CD8-positive, alpha-beta memory T cell (primary cell): Measurements from ENCODE around the gene TSHZ2. TPM values are rescaled to one million over a fixed set of nuclear protein-coding genes. Genes with fewer than 3 reads are reported as not detected.
"Not testable (repeated sequence)": the region's sequence is repeated elsewhere in the genome, so short reads cannot be mapped to it uniquely, and the experiment has no call there.

ENCODE experiments used
- CTCF ChIA-PET: fragments of 350-600 bp; sonication (Branson Sonifier 250); formaldehyde crosslinking; loops from one replicate; lab custom pipeline; 2021; ENCODE audit warnings: antibody characterized with exemption; lab: Charles Lee
- POLR2A ChIA-PET: fragments of 350-600 bp; sonication (Branson Sonifier 250); formaldehyde crosslinking; loops from one replicate; lab custom pipeline; 2021; ENCODE audit warnings: antibody characterized with exemption; lab: Charles Lee
- DNase-seq, 5 donors: peaks; one replicate each; pipeline versions ENCODE4 v3.0.0 to v3.0.0-alpha.2; 2020 to 2022; ENCODE audit warnings: mixed read lengths in 1 of 5
- H3K27ac ChIP-seq: one replicate; pipeline ENCODE4 v1.7.0; 2013; ENCODE audit warnings: low read depth, mild to moderate bottlenecking, low read length, moderate library complexity
- H3K27me3 ChIP-seq: 2 replicates; pipeline ENCODE4 v1.7.0; 2013; ENCODE audit warnings: low read length, mild to moderate bottlenecking; ENCODE audit not compliant: insufficient read depth, poor library complexity, severe bottlenecking
- H3K36me3 ChIP-seq: 2 replicates; pipeline ENCODE4 v1.7.0; 2013; ENCODE audit warnings: mild to moderate bottlenecking, low read length, moderate library complexity; ENCODE audit not compliant: insufficient read depth
- H3K4me1 ChIP-seq: 2 replicates; pipeline ENCODE4 v1.7.0; 2013; ENCODE audit warnings: mild to moderate bottlenecking, low read length, moderate library complexity; ENCODE audit not compliant: insufficient read depth
- H3K4me3 ChIP-seq: 2 replicates; pipeline ENCODE4 v1.7.0; 2013; ENCODE audit warnings: mild to moderate bottlenecking, low read length
- H3K9me3 ChIP-seq: 2 replicates; pipeline ENCODE4 v1.7.0; 2013; ENCODE audit warnings: mild to moderate bottlenecking, low read length
- H3K27ac Mint-ChIP-seq, 8 donors: one replicate each; pipeline ENCODE4 v1.8.0; 2020 to 2021; ENCODE audit warnings: mixed read lengths in 8 of 8, mild to moderate bottlenecking in 6 of 8, inconsistent platforms in 3 of 8, moderate library complexity in 3 of 8
- H3K27me3 Mint-ChIP-seq, 2 donors: one replicate each; pipeline ENCODE4 v1.8.0; 2020 to 2021; ENCODE audit warnings: mixed read lengths in 2 of 2, mild to moderate bottlenecking in 1 of 2, moderate library complexity in 1 of 2
- H3K36me3 Mint-ChIP-seq, 3 donors: one replicate each; pipeline ENCODE4 v1.8.0; 2020 to 2021; ENCODE audit warnings: mixed read lengths in 3 of 3, inconsistent platforms in 1 of 3, mild to moderate bottlenecking in 1 of 3
- H3K4me1 Mint-ChIP-seq, 3 donors: one replicate each; pipeline ENCODE4 v1.8.0; 2020 to 2021; ENCODE audit warnings: mixed read lengths in 3 of 3, inconsistent platforms in 1 of 3, mild to moderate bottlenecking in 1 of 3
- H3K4me3 Mint-ChIP-seq, 7 donors: one replicate each; pipeline ENCODE4 v1.8.0; 2020 to 2021; ENCODE audit warnings: mixed read lengths in 7 of 7, mild to moderate bottlenecking in 6 of 7, moderate library complexity in 4 of 7, inconsistent platforms in 2 of 7
- H3K9me3 Mint-ChIP-seq, 5 donors: one replicate each; pipeline ENCODE4 v1.8.0; 2020 to 2022; ENCODE audit warnings: mixed read lengths in 5 of 5, mild to moderate bottlenecking in 3 of 5, moderate library complexity in 2 of 5, inconsistent platforms in 1 of 5
- polyA plus RNA-seq: library from polyadenylated mRNA; unstranded; fragments of 300-500 nt; fragmentation: Illumina TruSeq; gene quantifications from one replicate; pipeline ENCODE4 v1.2.3, GENCODE V29; 2021
- total RNA-seq, 2 experiments: library from RNA; stranded (reverse); gene quantifications; one replicate each; pipeline ENCODE4 v1.2.3, GENCODE V29; 2021

TSHZ2 gene
- total and polyA plus RNA-seq, 3 experiments from 2014 or later = 0.10 to 1.6 (median 1.5) TPM

DNA sequence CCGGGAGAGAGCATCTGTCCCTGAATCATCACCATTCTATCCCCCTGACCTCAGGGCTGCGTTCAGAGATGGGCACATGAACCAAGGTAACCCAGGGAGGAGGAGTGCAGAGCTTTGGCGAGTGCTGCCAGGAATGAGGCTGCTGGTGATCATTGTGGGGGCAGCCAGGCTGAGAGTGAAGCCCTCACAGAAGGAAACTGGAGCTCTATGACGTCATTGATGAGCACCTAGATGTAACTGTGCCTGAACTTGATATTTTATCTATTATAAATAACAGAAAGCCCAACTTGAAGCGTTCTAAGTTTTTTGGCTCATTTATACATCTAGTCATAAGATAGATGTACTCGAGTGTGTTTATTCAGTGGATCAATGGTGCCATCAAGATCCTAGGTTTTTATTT is 17.3 kb upstream of the TSHZ2 start:
- H3K36me3 Mint-ChIP-seq = peaks cover 0 to 2% (median 0%) of the 10 kb centered on the region in 3 donors
- ChIA-PET POLR2A (no interaction called here), CTCF (no interaction called here)
- no peak overlapping the region for H3K27ac Mint-ChIP-seq
- H3K9me3 ChIP-seq = no peaks in the 10 kb centered on the region
- no peak for DNase-seq
- no peaks in the 10 kb centered on the region for H3K27me3 ChIP-seq
- H3K27me3 Mint-ChIP-seq = peaks cover 2 to 22% of the 10 kb centered on the region in 2 donors
- no peak overlapping the region for H3K27ac ChIP-seq
- H3K4me1 Mint-ChIP-seq = no peaks in the 10 kb centered on the region
- no peaks in the 10 kb centered on the region for H3K36me3 ChIP-seq
- peaks cover 0 to 2% (median 0%) of the 10 kb centered on the region in 5 donors for H3K9me3 Mint-ChIP-seq
- no peak overlapping the region for H3K4me3 Mint-ChIP-seq
- no peak overlapping the region for H3K4me3 ChIP-seq
- no peaks in the 10 kb centered on the region for H3K4me1 ChIP-seq

- Histone ChIP-seq H3K4me3 (no peak overlapping the region), H3K27me3 (no peaks in the 10 kb centered on the region), H3K36me3 (no peaks in the 10 kb centered on the region), H3K9me3 (no peaks in the 10 kb centered on the region), H3K27ac (no peak overlapping the region), H3K4me1 (no peaks in the 10 kb centered on the region)
- peaks cover 2 to 37% of the 10 kb centered on the region in 2 donors for H3K27me3 Mint-ChIP-seq
- no peak for DNase-seq
- H3K27ac Mint-ChIP-seq = no peak overlapping the region
- no peaks in the 10 kb centered on the region for H3K4me1 Mint-ChIP-seq
- POLR2A ChIA-PET = no interaction called here
- H3K4me3 Mint-ChIP-seq = no peak overlapping the region
- CTCF ChIA-PET = no interaction called here
- peaks cover 0 to 2% (median 0%) of the 10 kb centered on the region in 5 donors for H3K9me3 Mint-ChIP-seq
- H3K36me3 Mint-ChIP-seq = peaks cover 0 to 2% (median 0%) of the 10 kb centered on the region in 3 donors
These were observed 13.9 kb upstream of the TSHZ2 start for GRCh38 chr20:52958211-52958610.

- H3K27me3 Mint-ChIP-seq = peaks cover 5 to 46% of the 10 kb centered on the region in 2 donors
- Histone ChIP-seq H3K4me1 (no peaks in the 10 kb centered on the region), H3K27ac (no peak overlapping the region), H3K9me3 (no peaks in the 10 kb centered on the region), H3K36me3 (no peaks in the 10 kb centered on the region), H3K4me3 (no peak overlapping the region), H3K27me3 (no peaks in the 10 kb centered on the region)
- ChIA-PET POLR2A (no interaction called here), CTCF (no interaction called here)
- H3K4me1 Mint-ChIP-seq = no peaks in the 10 kb centered on the region
- peaks cover 0 to 2% (median 0%) of the 10 kb centered on the region in 3 donors for H3K36me3 Mint-ChIP-seq
- DNase-seq = no peak
- no peak overlapping the region for H3K27ac Mint-ChIP-seq
- H3K4me3 Mint-ChIP-seq = no peak overlapping the region
- peaks cover 0 to 2% (median 0%) of the 10 kb centered on the region in 5 donors for H3K9me3 Mint-ChIP-seq
These were observed 13.0 kb upstream of the TSHZ2 start for GRCh38 chr20:52959125-52959524.

DNA sequence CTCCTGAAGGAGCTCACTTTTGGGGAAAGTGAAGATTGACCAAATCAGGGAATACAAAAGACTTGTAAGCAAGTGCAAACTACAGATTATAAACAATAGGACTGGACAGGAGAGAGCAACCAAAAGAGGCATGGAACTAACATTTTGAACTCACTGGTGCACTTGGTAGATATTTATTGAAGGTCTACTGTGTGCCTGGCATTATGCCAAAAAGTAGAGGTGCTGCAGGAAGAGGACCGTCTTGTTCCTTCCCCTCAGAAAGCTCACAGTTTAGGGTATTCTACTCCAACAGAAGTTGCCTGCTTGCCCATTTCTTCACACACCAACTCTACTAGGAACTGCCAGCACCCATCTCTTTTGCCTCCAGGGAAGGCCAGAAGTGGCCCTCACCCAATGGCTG is 10.0 kb upstream of the TSHZ2 start:
- H3K4me3 ChIP-seq = no peak overlapping the region
- H3K27me3 ChIP-seq = no peaks in the 10 kb centered on the region
- H3K4me3 Mint-ChIP-seq = no peak overlapping the region
- POLR2A ChIA-PET = no interaction called here
- H3K9me3 Mint-ChIP-seq = no peaks in the 10 kb centered on the region
- H3K27ac ChIP-seq = no peak overlapping the region
- H3K27ac Mint-ChIP-seq = no peak overlapping the region
- H3K4me1 Mint-ChIP-seq = no peaks in the 10 kb centered on the region
- CTCF ChIA-PET = no interaction called here
- H3K36me3 ChIP-seq = no peaks in the 10 kb centered on the region
- H3K4me1 ChIP-seq = no peaks in the 10 kb centered on the region
- H3K9me3 ChIP-seq = no peaks in the 10 kb centered on the region
- peaks cover 8 to 54% of the 10 kb centered on the region in 2 donors for H3K27me3 Mint-ChIP-seq
- H3K36me3 Mint-ChIP-seq = no peaks in the 10 kb centered on the region
- DNase-seq = no peak

DNA sequence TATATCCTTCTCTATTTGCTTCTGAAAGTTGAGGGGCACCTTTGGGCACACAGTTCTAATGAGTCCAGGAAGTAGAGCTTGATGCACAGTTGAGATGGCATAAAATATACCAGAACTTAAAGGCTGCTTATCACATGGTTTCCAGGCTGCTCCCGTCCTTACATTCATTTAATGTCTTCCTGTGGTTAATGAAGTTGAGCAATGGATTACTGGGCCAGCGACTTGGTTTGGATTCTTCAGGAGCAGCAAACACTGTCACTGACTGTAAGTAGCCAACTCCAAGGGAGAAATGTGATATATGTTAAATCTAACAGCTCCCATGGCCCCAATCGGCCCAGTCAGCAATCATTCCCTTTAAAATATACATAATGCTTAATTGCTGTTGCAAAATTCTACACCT is 9.0 kb upstream of the TSHZ2 start:
- Mint-ChIP-seq H3K9me3 (no peaks in the 10 kb centered on the region), H3K4me3 (no peak overlapping the region), H3K27me3 (peaks cover 13 to 58% of the 10 kb centered on the region in 2 donors), H3K36me3 (no peaks in the 10 kb centered on the region), H3K4me1 (no peaks in the 10 kb centered on the region), H3K27ac (no peak overlapping the region)
- Histone ChIP-seq H3K36me3 (no peaks in the 10 kb centered on the region), H3K27ac (no peak overlapping the region), H3K4me1 (no peaks in the 10 kb centered on the region), H3K9me3 (no peaks in the 10 kb centered on the region), H3K4me3 (no peak overlapping the region), H3K27me3 (no peaks in the 10 kb centered on the region)
- CTCF ChIA-PET = no interaction called here
- POLR2A ChIA-PET = no interaction called here
- DNase-seq = no peak

DNA sequence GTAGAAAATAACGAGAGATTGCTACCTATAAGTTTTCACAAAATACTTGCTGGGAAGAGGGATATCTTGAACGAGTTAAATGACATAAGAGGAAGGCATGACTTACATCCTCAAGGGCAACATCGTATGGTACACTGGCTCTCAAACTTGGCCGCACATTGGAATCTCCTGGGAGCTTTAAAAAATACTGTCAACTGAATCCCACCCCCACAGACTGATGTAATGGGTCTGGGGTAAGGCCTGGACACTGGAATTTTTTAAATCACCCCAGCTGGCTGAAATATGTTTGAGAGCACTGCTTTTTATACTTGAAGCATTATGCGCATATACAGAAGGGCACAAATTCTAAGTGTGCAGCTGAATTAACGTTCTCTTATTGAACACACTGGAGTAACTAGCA is 8.0 kb upstream of the TSHZ2 start:
- Histone ChIP-seq H3K27ac (no peak overlapping the region), H3K36me3 (no peaks in the 10 kb centered on the region), H3K4me1 (no peaks in the 10 kb centered on the region), H3K4me3 (no peak overlapping the region), H3K27me3 (no peaks in the 10 kb centered on the region), H3K9me3 (no peaks in the 10 kb centered on the region)
- H3K36me3 Mint-ChIP-seq = no peaks in the 10 kb centered on the region
- H3K9me3 Mint-ChIP-seq = no peaks in the 10 kb centered on the region
- H3K4me1 Mint-ChIP-seq = no peaks in the 10 kb centered on the region
- no peak for DNase-seq
- ChIA-PET POLR2A (no interaction called here), CTCF (no interaction called here)
- no peak overlapping the region for H3K4me3 Mint-ChIP-seq
- peaks cover 13 to 63% of the 10 kb centered on the region in 2 donors for H3K27me3 Mint-ChIP-seq
- no peak overlapping the region for H3K27ac Mint-ChIP-seq

- DNase-seq = no peak
- H3K9me3 Mint-ChIP-seq = no peaks in the 10 kb centered on the region
- ChIA-PET POLR2A (no interaction called here), CTCF (no interaction called here)
- no peak overlapping the region for H3K4me3 Mint-ChIP-seq
- Histone ChIP-seq H3K27me3 (no peaks in the 10 kb centered on the region), H3K36me3 (no peaks in the 10 kb centered on the region), H3K4me3 (no peak overlapping the region), H3K9me3 (no peaks in the 10 kb centered on the region), H3K27ac (no peak overlapping the region), H3K4me1 (no peaks in the 10 kb centered on the region)
- H3K36me3 Mint-ChIP-seq = no peaks in the 10 kb centered on the region
- H3K4me1 Mint-ChIP-seq = no peaks in the 10 kb centered on the region
- no peak overlapping the region for H3K27ac Mint-ChIP-seq
- H3K27me3 Mint-ChIP-seq = peaks cover 13 to 72% of the 10 kb centered on the region in 2 donors
These were observed 6.8 kb upstream of the TSHZ2 start for GRCh38 chr20:52965380-52965779.

GRCh38 chr20:52965819-52966218 is 6.3 kb upstream of the TSHZ2 start:
- H3K9me3 Mint-ChIP-seq = no peaks in the 10 kb centered on the region
- Histone ChIP-seq H3K9me3 (no peaks in the 10 kb centered on the region), H3K27me3 (no peaks in the 10 kb centered on the region), H3K27ac (no peak overlapping the region), H3K4me3 (no peak overlapping the region), H3K36me3 (no peaks in the 10 kb centered on the region), H3K4me1 (no peaks in the 10 kb centered on the region)
- H3K4me1 Mint-ChIP-seq = no peaks in the 10 kb centered on the region
- H3K36me3 Mint-ChIP-seq = no peaks in the 10 kb centered on the region
- ChIA-PET POLR2A (no interaction called here), CTCF (no interaction called here)
- H3K27me3 Mint-ChIP-seq = peaks cover 14 to 74% of the 10 kb centered on the region in 2 donors
- H3K27ac Mint-ChIP-seq = no peak overlapping the region
- no peak overlapping the region for H3K4me3 Mint-ChIP-seq
- DNase-seq = no peak

GRCh38 chr20:52966543-52966942 is 5.6 kb upstream of the TSHZ2 start:
- H3K27ac ChIP-seq, H3K4me1 ChIP-seq, H3K4me3 Mint-ChIP-seq, H3K36me3 Mint-ChIP-seq, POLR2A ChIA-PET, H3K27ac Mint-ChIP-seq, CTCF ChIA-PET, H3K4me1 Mint-ChIP-seq, DNase-seq, H3K9me3 ChIP-seq, H3K36me3 ChIP-seq, H3K9me3 Mint-ChIP-seq, H3K27me3 ChIP-seq, H3K4me3 ChIP-seq: not testable (repeated sequence)
- peaks cover 21 to 77% of the 10 kb centered on the region in 2 donors for H3K27me3 Mint-ChIP-seq
